A673 (cell line): ENCODE measurements around the gene PNMT. TPM values are rescaled to one million over a fixed set of nuclear protein-coding genes. Genes with fewer than 3 reads are reported as not detected.

Source experiments
- BruUV-seq: library from RNA; stranded (reverse); fragments of 400-500 nt; replicated peaks from 2 replicates; lab custom pipeline; 2021; lab: Mats Ljungman, UMichigan
- CTCF ChIA-PET: fragments of 300-600 bp; sonication (Branson Sonifier 250); formaldehyde crosslinking; loops from one replicate; lab custom pipeline; 2022; ENCODE audit warnings: antibody characterized with exemption; lab: Charles Lee
- POLR2A ChIA-PET: fragments of 300-600 bp; sonication (Branson Sonifier 250); formaldehyde crosslinking; loops from one replicate; lab custom pipeline; 2022; ENCODE audit warnings: antibody characterized with exemption; ENCODE audit not compliant: low non-redundant PET; lab: Charles Lee
- DNase-seq: peaks from one replicate; pipeline ENCODE4 v3.0.0-alpha.2; 2015; ENCODE audit warnings: low spot score
- H3K27ac ChIP-seq: fragments of 200-600 bp; sonication (generic); 2 replicates; pipeline ENCODE4 v1.5.1; 2016; ENCODE audit warnings: mixed run types, low read depth, mild to moderate bottlenecking, mixed read lengths, antibody characterized with exemption, low read length; ENCODE audit not compliant: poor library complexity, severe bottlenecking
- H3K27me3 ChIP-seq: fragments of 200-600 bp; sonication (generic); replicated peaks from 2 replicates; pipeline ENCODE4 v1.6.1; 2017; ENCODE audit warnings: mixed run types, low read depth, mild to moderate bottlenecking, mixed read lengths, antibody characterized with exemption, low read length; ENCODE audit not compliant: insufficient read depth, poor library complexity
- H3K36me3 ChIP-seq: fragments of 200-600 bp; sonication (generic); 2 replicates; pipeline ENCODE4 v1.6.1; 2016; ENCODE audit warnings: mixed run types, mild to moderate bottlenecking, mixed read lengths, antibody characterized with exemption, low read length; ENCODE audit not compliant: insufficient read depth, poor library complexity, severe bottlenecking
- H3K4me1 ChIP-seq: fragments of 200-600 bp; sonication (generic); 2 replicates; pipeline ENCODE4 v1.6.1; 2017; ENCODE audit warnings: mixed run types, mild to moderate bottlenecking, mixed read lengths, antibody characterized with exemption, low read length; ENCODE audit not compliant: insufficient read depth, poor library complexity, severe bottlenecking
- H3K4me3 ChIP-seq: fragments of 200-600 bp; sonication (generic); 2 replicates; pipeline ENCODE4 v1.5.1; 2016; ENCODE audit warnings: low read depth, mixed run types, mild to moderate bottlenecking, mixed read lengths, low read length; ENCODE audit not compliant: poor library complexity, severe bottlenecking
- H3K9me3 ChIP-seq: fragments of 200-600 bp; sonication (generic); 2 replicates; pipeline ENCODE4 v1.6.1; 2016; ENCODE audit warnings: mixed run types, low read depth, mild to moderate bottlenecking, mixed read lengths, antibody characterized with exemption, low read length; ENCODE audit not compliant: poor library complexity, severe bottlenecking
- CTCF ChIP-seq: fragments of 300-800, 200-600 bp; sonication (generic); conservative IDR thresholded peaks from 2 replicates; pipeline ENCODE4 v1.5.1; 2017; ENCODE audit warnings: low read depth, mild to moderate bottlenecking, antibody characterized with exemption, low read length, moderate library complexity, mixed read lengths
- EZH2 ChIP-seq: fragments of 200-600 bp; sonication (generic); IDR thresholded peaks from 2 replicates; pipeline ENCODE4 v1.6.1; 2017; ENCODE audit warnings: borderline replicate concordance, low read depth, mild to moderate bottlenecking, mixed read lengths, antibody characterized with exemption, low read length; ENCODE audit not compliant: poor library complexity, severe bottlenecking
- intact Hi-C: fragments of 100-400 bp; cut with micrococcal nuclease; formaldehyde crosslinking; loops from one replicate; pipeline ENCODE4 v1.10.0; 2022; ENCODE audit not compliant: unreplicated experiment
- total RNA-seq: library from RNA; stranded (reverse); gene quantifications from 2 replicates; pipeline ENCODE4 v1.2.3, GENCODE V29; 2021

Gene PNMT
- total RNA-seq, 1 experiment from 2014 or later, result not detected

GRCh38 chr17:39711851-39712250 lies 43.6 kb downstream of the PNMT start:
- Histone ChIP-seq H3K4me3 (no peak overlapping the region), H3K36me3 (no peaks in the 10 kb centered on the region), H3K9me3 (no peaks in the 10 kb centered on the region), H3K27ac (no peak overlapping the region), H3K27me3 (no peaks in the 10 kb centered on the region), H3K4me1 (no peaks in the 10 kb centered on the region)
- no peak for TF ChIP-seq CTCF
- no peak for TF ChIP-seq EZH2
- BruUV-seq, result no TSS peak
- intact Hi-C loops, result no loop called here
- POLR2A ChIA-PET, result no interaction called here
- no peak for DNase-seq
- CTCF ChIA-PET, result no interaction called here

GRCh38 chr17:39714234-39714633 lies 46.0 kb downstream of the PNMT start:
- POLR2A ChIA-PET, result no interaction called here
- no peaks in the 10 kb centered on the region for H3K9me3 ChIP-seq
- intact Hi-C loops, result no loop called here
- CTCF ChIA-PET, result no interaction called here
- no peak overlapping the region for H3K27ac ChIP-seq
- no TSS peak for BruUV-seq
- no peaks in the 10 kb centered on the region for H3K4me1 ChIP-seq
- no peak for DNase-seq
- H3K4me3 ChIP-seq, result no peak overlapping the region
- no peaks in the 10 kb centered on the region for H3K27me3 ChIP-seq
- H3K36me3 ChIP-seq, result no peaks in the 10 kb centered on the region
- TF ChIP-seq CTCF (no peak), EZH2 (no peak)

GRCh38 chr17:39715375-39716072 lies 47.3 kb downstream of the PNMT start:
- no peak for DNase-seq
- no peaks in the 10 kb centered on the region for H3K36me3 ChIP-seq
- H3K4me1 ChIP-seq, result no peaks in the 10 kb centered on the region
- no peak overlapping the region for H3K4me3 ChIP-seq
- CTCF ChIA-PET, result no interaction called here
- H3K27ac ChIP-seq, result no peak overlapping the region
- POLR2A ChIA-PET, result no interaction called here
- TF ChIP-seq EZH2 (no peak), CTCF (no peak)
- no peaks in the 10 kb centered on the region for H3K9me3 ChIP-seq
- BruUV-seq, result no TSS peak
- H3K27me3 ChIP-seq, result no peaks in the 10 kb centered on the region
- intact Hi-C loops, result no loop called here
